ENCODE data around the gene CD47. TPM values are rescaled to one million over a fixed set of nuclear protein-coding genes. Genes with fewer than 3 reads are reported as not detected.

CD47 gene
- total RNA-seq, 1 donor from 2014 or later, result 60.0 TPM

GRCh38 chr3:108079043-108079442 lies 11.8 kb downstream of the CD47 start:
- DNase-seq (ENCODE audit: low read depth), result no peak
- no peak overlapping the region for H3K4me3 ChIP-seq (ENCODE audit: low read depth, low read length)
- no peaks in the 10 kb centered on the region for H3K36me3 ChIP-seq (ENCODE audit: control insufficient read depth, insufficient read depth, low read length)
- FAIRE-seq, result no peak
- no peaks in the 10 kb centered on the region for H3K27me3 ChIP-seq (ENCODE audit: control insufficient read depth, insufficient read depth, low read length)
- TF ChIP-seq CTCF (IDR thresholded peaks at IDR 0.05; ENCODE audit: insufficient read depth, low read length, severe bottlenecking), result no peak

- no peaks in the 10 kb centered on the region for H3K27me3 ChIP-seq (ENCODE audit: control insufficient read depth, insufficient read depth, low read length)
- no peaks in the 10 kb centered on the region for H3K36me3 ChIP-seq (ENCODE audit: control insufficient read depth, insufficient read depth, low read length)
- no peak overlapping the region for H3K4me3 ChIP-seq (ENCODE audit: low read depth, low read length)
- DNase-seq (ENCODE audit: low read depth) (peak; percentile 53), FAIRE-seq (no peak)
- TF ChIP-seq CTCF (IDR thresholded peaks at IDR 0.05; ENCODE audit: insufficient read depth, low read length, severe bottlenecking), result no peak
Measured at GRCh38 chr3:108076564-108076963, 14.3 kb downstream of the CD47 start.

GRCh38 chr3:108073764-108074431 lies 16.9 kb downstream of the CD47 start:
- FAIRE-seq, result peak; percentile 43
- no peak for TF ChIP-seq CTCF (IDR thresholded peaks at IDR 0.05; ENCODE audit: insufficient read depth, low read length, severe bottlenecking)
- DNase-seq (ENCODE audit: low read depth), result peak; percentile 37

GRCh38 chr3:108071368-108071767 lies 19.5 kb downstream of the CD47 start:
- TF ChIP-seq CTCF (IDR thresholded peaks at IDR 0.05; ENCODE audit: insufficient read depth, low read length, severe bottlenecking), result no peak
- FAIRE-seq (no peak), DNase-seq (ENCODE audit: low read depth) (no peak)
- H3K36me3 ChIP-seq (ENCODE audit: control insufficient read depth, insufficient read depth, low read length), result no peaks in the 10 kb centered on the region
- H3K27me3 ChIP-seq (ENCODE audit: control insufficient read depth, insufficient read depth, low read length), result no peaks in the 10 kb centered on the region
- no peak overlapping the region for H3K4me3 ChIP-seq (ENCODE audit: low read depth, low read length)

More at GRCh38 chr3:108073764-108074431, 16.9 kb downstream of the CD47 start:
- Histone ChIP-seq H3K36me3 (ENCODE audit: control insufficient read depth, insufficient read depth, low read length) (no peaks in the 10 kb centered on the region), H3K27me3 (ENCODE audit: control insufficient read depth, insufficient read depth, low read length) (no peaks in the 10 kb centered on the region), H3K4me3 (ENCODE audit: low read depth, low read length) (no peak overlapping the region)

- Histone ChIP-seq H3K4me3 (ENCODE audit: low read depth, low read length) (no peak overlapping the region), H3K36me3 (ENCODE audit: control insufficient read depth, insufficient read depth, low read length) (no peaks in the 10 kb centered on the region), H3K27me3 (ENCODE audit: control insufficient read depth, insufficient read depth, low read length) (no peaks in the 10 kb centered on the region)
- FAIRE-seq (no peak), DNase-seq (ENCODE audit: low read depth) (no peak)
- no peak for TF ChIP-seq CTCF (IDR thresholded peaks at IDR 0.05; ENCODE audit: insufficient read depth, low read length, severe bottlenecking)
Measured at GRCh38 chr3:108070356-108070755, 20.5 kb downstream of the CD47 start.

- H3K27me3 ChIP-seq (ENCODE audit: control insufficient read depth, insufficient read depth, low read length), result no peaks in the 10 kb centered on the region
- no peak for TF ChIP-seq CTCF (IDR thresholded peaks at IDR 0.05; ENCODE audit: insufficient read depth, low read length, severe bottlenecking)
- FAIRE-seq, result no peak
- DNase-seq (ENCODE audit: low read depth), result no peak
- H3K36me3 ChIP-seq (ENCODE audit: control insufficient read depth, insufficient read depth, low read length), result no peaks in the 10 kb centered on the region
- H3K4me3 ChIP-seq (ENCODE audit: low read depth, low read length), result no peak overlapping the region
Measured at GRCh38 chr3:108067768-108068167, 23.1 kb downstream of the CD47 start.
